HG03432 (cell line): ENCODE data around the gene EPN1.

ENCODE experiments used
- ATAC-seq: cut with Tn5 transposase; IDR thresholded peaks from one replicate; pipeline ENCODE4 v1.9.1; 2021; ENCODE audit warnings: mild to moderate bottlenecking, moderate library complexity; ENCODE audit not compliant: unreplicated experiment

The EPN1 gene

DNA sequence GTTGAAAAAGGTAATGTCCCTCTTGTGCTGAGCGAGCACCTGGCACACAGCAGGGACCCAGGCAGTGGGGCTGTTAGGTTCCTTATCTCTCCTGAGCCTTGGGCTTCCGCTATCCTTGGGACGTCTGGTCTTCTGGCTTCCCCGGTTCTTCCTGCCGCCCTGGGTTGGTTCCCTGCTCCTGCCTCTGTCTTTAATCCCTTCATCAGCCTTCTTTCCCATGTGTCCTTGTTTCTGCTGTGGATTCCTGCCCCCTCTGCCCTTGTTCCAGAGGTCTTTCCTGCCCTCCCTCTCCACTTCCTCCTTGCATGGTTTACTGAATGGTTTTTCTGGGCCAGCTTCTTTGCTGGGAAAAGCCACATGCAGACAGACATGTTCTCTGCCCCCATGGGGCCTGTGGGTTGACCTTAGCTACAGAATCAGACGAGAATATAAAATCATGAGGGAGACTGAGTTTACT is 2.6 kb downstream of the EPN1 start:
- no peak for ATAC-seq

DNA sequence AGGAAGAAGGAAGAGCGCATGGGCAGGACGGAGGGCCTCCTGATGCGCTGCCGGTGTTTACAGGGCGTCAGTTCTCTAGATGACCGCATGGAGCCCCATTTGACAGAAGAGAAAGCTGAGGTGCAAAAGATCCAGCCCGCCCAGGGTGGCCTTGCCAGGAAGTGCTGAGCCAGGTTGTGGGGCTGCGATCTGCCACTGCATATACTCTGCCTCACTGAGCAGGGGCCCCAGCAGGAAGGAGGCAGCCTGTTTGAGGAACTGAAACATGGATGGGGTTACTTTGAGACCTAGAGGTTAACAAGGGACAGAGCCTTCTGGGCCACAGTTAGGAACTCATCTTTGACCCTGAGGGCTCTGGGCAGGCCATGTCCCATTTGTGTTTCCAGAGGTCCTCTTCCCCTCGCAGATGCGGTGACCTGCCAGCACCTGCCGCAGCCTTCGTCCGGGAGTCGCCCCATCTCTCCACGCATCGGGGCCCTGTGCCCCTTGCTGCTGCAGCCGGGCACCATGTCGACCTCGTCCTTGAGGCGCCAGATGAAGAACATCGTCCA is 3.2 kb downstream of the EPN1 start:
- ATAC-seq = peak; percentile 67

DNA sequence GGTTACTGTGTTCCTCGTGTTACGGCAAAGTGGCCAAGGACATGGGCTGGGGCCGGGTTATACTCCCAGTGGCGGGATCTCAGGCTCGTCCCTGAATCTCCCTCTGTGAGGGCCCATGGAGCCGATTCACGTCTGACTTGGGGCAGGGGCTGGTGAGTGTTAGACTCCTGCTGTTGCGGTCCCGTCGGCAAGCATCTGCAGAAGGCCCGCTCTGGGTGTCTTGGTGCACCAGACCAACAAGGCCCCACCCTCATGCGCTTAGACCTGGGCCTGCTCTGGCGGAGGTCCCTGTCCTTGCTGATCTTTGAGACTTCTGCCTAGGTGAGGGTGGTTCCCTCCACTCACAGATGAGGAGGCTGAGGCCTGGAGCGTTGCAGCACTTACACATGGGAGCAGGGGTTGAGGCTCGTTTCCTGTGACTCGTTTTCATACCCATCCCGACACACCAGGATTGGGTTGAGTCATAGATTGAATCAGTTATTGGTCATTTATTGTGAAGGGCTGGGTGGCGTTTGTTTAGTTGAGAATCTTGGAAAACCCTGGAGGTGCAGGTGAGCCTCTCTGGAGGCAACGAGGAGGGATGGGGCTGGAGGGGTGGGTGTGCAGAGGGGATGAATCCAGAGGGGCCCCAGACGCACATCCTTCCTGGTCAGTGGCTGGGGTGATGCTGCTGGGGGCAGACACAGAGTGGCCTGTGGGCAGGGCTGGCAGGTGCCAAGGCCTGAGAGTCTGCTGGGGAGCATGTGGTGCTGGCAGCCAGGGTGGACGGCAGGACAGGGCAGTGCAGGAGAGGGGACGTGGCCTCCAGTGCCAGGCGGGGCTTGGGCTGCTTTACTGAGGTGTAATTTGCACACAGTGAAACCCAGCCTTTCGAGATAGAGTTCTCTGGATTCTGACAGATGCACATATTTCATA is 4.6 kb downstream of the EPN1 start:
- no peak for ATAC-seq

GRCh38 chr19:55680339-55681130 is 5.5 kb downstream of the EPN1 start:
- no peak for ATAC-seq

- no peak for ATAC-seq
Observed at GRCh38 chr19:55681131-55682092, 6.4 kb downstream of the EPN1 start.

- ATAC-seq = no peak
Observed at GRCh38 chr19:55683449-55684261, 8.6 kb downstream of the EPN1 start.

- ATAC-seq = no peak
Observed at GRCh38 chr19:55684946-55685681, 10.1 kb downstream of the EPN1 start.

DNA sequence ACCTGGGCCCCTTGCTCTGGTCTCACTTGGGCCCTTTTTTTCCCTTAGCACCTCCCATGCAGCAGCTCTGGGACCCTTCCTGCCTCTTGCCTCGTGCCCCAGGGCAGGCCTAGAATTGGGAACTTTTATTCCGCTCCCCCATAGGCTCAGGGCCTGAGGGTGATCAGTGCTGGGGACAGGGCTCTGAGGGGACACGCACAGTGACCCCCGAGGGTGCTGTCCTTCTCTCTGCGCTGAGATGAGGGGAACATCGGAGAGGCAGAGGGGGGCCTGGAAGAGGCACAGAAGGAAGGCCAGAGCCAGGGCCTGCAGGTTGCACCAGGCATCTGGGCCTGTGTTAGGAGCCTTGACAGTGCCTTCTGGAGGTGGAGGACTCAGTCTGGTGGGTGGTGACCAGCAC is 10.8 kb downstream of the EPN1 start:
- no peak for ATAC-seq

DNA sequence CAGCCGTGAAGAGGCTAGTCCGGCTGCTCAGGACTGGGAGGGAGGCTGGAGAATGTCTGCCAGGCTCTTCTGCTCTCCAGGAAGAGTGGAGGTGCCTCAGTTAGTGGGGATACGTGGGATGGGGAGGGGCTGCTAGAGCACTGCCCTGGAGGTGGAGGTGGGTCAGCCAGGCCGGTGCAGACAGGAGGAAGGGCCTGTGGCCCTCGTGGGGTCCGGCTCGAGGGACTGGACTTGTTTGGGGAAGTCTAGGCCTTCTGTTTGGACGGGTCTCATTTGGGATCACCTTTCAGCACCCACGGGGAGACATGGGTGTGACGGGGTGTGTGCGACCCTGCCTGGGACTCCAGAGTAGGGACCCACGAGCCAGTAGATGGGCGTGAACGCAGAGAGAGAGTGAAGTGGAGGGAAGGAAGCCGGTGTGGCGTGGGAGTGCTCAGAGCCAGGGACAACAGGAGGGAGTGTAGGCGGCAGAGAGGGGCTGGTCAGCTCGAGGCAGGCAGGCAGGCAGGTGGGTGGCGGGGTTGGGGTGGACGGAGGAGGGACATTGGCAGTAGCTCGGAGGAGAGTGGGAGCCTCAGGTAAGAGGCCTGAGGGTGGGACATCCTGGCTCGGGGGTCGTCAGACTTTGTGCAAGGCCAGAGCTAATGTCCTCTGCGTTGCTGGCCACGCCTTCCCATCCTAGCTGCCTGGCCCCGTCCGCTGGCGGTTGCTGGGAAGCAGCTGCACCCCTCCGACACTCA is 11.5 kb downstream of the EPN1 start:
- ATAC-seq = no peak

DNA sequence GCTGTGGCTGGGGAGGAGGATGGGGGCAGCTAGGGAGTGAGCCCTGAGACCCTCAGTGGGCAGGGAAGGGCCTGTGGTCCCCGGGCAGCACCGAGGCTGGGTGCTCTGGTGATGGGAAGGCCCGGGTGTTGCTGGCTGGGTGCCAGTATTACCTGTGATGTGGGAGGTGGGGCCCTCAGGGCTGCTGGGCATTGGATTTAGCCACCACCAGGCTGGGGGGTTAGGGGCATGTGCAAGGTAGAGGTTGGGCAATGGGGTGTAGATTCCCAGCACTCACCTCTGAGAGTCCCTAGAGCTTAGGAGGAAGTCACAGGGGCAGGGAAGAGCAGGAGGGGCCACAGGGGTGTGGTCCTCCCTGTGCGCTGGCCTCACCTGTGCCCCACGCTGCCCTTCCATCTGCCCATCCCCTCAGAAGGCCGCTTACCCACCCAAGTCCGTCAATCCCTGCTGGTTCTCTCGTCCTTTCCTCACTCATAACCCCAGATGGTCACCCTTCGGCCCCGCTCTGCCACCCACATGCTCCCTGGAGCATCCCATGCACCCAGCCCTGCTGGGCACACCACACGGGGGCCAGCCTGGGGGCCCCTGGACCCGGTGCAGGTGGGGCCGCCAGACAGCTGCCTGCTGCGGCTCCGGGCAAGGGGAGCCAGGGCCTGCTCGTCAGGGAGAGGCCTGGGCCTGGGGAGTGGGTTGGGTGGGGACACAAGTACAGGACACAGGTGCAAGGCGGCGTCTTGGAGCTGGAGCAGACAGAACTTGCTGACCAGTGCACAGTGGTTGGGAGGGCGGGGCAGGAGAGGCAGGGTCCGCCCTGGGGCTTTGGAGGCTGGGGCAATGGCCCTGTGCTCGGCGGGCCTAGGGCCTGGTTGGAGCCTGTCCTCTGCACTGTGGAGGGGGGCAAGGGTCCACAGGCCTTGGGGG is 12.5 kb downstream of the EPN1 start:
- no peak for ATAC-seq

GRCh38 chr19:55688422-55689218 is 13.6 kb downstream of the EPN1 start:
- ATAC-seq = no peak

DNA sequence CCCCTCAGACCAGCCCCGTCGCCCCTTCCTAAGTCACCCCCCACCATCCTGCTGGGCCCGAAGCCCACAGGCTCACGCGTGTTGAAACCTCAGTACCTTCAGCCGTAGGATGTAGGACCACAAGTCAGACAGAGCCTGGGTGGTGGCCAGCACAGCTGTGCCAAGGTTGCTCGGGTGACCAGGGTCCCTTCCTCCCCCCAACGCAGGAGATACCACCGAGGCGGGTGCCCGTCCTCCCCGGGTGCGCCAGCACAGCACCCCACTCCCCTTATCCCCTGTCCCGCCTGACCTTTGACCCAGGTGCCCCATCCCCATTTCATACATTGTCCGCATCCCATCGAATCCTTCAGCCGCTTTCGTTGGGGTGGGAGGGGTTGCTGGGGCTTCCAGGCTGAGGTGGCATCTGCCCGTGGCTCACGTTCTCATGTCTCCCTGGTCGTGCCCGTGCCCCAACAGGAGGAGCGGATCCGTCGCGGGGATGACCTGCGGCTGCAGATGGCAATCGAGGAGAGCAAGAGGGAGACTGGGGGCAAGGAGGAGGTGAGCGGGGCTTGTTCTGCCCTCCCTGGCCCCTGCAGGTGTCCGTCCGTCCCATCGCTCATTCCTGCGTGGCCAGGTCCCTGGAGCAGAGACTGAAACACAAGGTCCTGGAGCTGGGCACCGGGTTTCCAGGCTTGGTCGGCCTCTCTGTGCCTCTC is 14.5 kb downstream of the EPN1 start:
- ATAC-seq = no peak

DNA sequence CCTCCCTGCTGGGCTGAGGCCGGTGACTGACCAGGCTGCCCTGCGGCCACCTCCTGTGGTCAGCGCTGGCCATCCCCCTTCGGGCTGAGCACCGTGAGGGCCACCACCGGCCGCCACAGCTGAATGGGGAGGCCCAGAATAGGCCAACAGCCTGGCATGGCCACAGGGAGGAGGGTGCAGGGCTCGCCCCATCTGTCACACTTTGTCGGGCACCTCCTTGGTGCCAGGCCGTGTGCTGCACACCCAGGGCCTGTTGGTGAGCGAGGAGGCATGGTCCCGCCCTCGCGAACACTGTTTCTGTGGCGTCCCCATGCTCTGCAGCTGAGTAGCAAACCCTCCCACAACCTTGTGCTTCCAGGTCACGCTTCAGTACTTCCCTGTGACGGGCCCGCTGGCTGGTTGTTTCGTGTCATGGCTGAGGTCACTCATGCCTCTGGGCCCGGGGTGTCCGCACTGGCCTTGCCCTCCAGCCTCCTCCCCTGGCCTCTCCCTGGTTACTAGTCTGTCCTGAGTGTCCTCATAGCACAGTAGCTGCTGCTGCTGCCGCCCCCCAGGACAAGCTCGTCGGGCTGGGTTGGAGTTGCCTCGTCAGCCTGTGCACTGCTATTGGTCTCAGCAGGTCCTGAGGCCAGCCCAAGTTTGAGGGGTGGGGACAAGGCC is 15.2 kb downstream of the EPN1 start:
- ATAC-seq = no peak

DNA sequence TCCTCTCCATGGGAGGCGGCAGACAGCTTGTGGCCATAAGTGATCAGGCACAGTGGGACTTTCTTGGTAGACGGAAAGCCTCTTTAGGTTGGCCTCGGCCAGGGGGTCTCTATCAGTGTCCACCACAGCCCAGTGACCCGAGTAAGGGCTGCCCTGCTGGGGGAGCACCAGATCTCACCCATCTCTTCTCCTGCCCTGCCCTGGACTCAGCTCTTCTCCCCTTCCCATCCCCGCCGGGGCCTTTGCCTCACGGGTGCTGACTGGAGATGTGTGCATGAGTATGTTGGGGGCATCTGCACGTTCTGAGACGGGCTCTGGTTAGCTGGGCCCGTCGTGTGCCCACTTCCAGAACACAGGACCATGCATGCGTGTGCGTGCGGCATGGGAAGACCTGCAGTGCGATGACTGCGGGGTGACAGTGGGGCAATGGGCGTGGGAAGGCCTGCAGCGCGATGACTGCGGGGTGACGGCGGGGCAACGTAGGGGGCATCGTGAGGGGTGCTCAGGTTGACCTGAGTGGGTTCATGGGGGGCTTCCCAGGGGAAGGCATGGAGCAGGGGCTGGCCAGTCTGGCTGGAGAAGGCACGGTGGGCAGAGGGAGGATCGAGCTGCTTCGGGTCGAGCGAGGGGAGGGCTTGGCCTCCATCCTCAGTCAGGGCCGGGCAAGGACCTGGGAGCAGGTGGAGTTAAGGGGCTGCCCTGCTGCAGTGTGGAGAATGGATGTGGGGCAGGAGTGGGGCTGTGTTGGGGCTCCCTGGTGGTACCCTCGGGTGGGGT is 15.9 kb downstream of the EPN1 start:
- ATAC-seq = no peak
